Heart right ventricle (tissue), 16 donors: ENCODE results near the gene IGFLR1. TPM values are rescaled to one million over a fixed set of nuclear protein-coding genes. Genes with fewer than 3 reads are reported as not detected.
A peak's percentile ranks its signal among the peaks of the same experiment; 100 is the strongest.

Source experiments
- ATAC-seq, 8 donors: fragments of 200-7000 bp; cut with Tn5 transposase; one replicate each; pipeline ENCODE4 v1.9.1; 2020; ENCODE audit warnings: mild to moderate bottlenecking in 8 of 8, moderate library complexity in 8 of 8, moderate number of reproducible peaks in 1 of 8
- DNase-seq, 2 donors: peaks; one replicate each; pipeline ENCODE4 v3.0.0-alpha.2; 2020
- H3K27ac ChIP-seq, 10 donors: fragments of 200-600 bp; sonication (generic) in 2 of 10; one replicate each; pipeline versions ENCODE4 v1.5.0 to v1.8.0; 2020 to 2022; ENCODE audit warnings: mild to moderate bottlenecking in 3 of 10
- H3K27me3 ChIP-seq, 7 donors: fragments of 200-600 bp; one replicate each; pipeline ENCODE4 v1.8.0; 2021 to 2022; ENCODE audit warnings: mild to moderate bottlenecking in 2 of 7
- H3K36me3 ChIP-seq, 9 donors: fragments of 200-600 bp; sonication (generic) in 1 of 9; one replicate each; pipeline versions ENCODE4 v1.5.0 to v1.8.0; 2020 to 2022; ENCODE audit warnings: mild to moderate bottlenecking in 2 of 9
- H3K4me1 ChIP-seq, 9 donors: fragments of 200-600 bp; sonication (generic) in 1 of 9; one replicate each; pipeline versions ENCODE4 v1.5.0 to v1.8.0; 2020 to 2022; ENCODE audit warnings: mild to moderate bottlenecking in 4 of 9
- H3K4me3 ChIP-seq, 10 donors: fragments of 200-600 bp; sonication (generic) in 2 of 10; one replicate each; pipeline versions ENCODE4 v1.5.0 to v1.8.0; 2020 to 2022; ENCODE audit warnings: mild to moderate bottlenecking in 7 of 10, moderate library complexity in 2 of 10
- H3K9me3 ChIP-seq, 11 donors: fragments of 200-600 bp in 10 of 11; sonication (generic) in 2 of 11; one replicate each; pipeline versions ENCODE4 v1.5.0 to v1.8.0; 2013 to 2022; ENCODE audit warnings: mild to moderate bottlenecking in 2 of 11, control low read depth in 1 of 11, moderate library complexity in 1 of 11
- WGBS, 2 donors: extraction: QIAGEN DNeasy Blood & Tissue Kit; methylation state at CpG; one replicate each; pipeline ENCODE4 v1.1.7; 2013; ENCODE audit warnings: inconsistent platforms in 1 of 2; 5-methylcytosine and 5-hydroxymethylcytosine counted together
- intact Hi-C, 10 donors: fragments of 100-400 bp; cut with DNase I; formaldehyde crosslinking; loops; one replicate each; pipeline versions ENCODE4 v1.11.1 to v1.14.2; 2022
- polyA plus RNA-seq, 2 donors: library from polyadenylated mRNA; stranded (reverse); fragments of 200-250 nt; gene quantifications; one replicate each; pipeline ENCODE4 v1.2.3, GENCODE V29; 2013
- total RNA-seq, 10 donors: library from RNA; stranded (reverse); fragmentation: NEBNext Ultra II Directional in 3 of 10; extraction: Animal tissue kit (Norgen Biotek cat#: 25700) in 3 of 10; gene quantifications; one replicate each; pipeline versions ENCODE4 v1.2.1 to v1.2.4, GENCODE V29; 2021 to 2023
- TF ChIP-seq, protein P1 (sequence below), 9 donors: fragments of 200-600 bp; sonication (generic) in 2 of 9; IDR thresholded peaks; one replicate each; pipeline versions ENCODE4 v1.5.0 to v1.8.0; 2021 to 2022; ENCODE audit warnings: antibody characterized with exemption in 9 of 9, mild to moderate bottlenecking in 5 of 9, moderate library complexity in 1 of 9
- donor health status: Arrhythmogenic right ventricular cardiomyopathy.
- donor health status: ischemic (EF 13 %, LVEDD 7.1; RV severe dilation, severe dysfunction).
- donor health status: healthy with polysubstance abuse.
- donor health status: DM: no; HTN: yes; CAD: no.
- donor health status: DM: no; HTN: no; CAD: no.
- donor health status: ischemic (EF 25% LVEDD 6.9; RV normal size, moderate dysfunction).
- donor health status: ischemic (EF 25% LVEDD 5.7; RV mildly dilated, moderate dysfunction).
- donor health status: healthy.
- donor health status: DM: yes; HTN: yes; CAD: no.
- donor health status: Ischemic cardiomyopathy.
- donor health status: ischemic (EF 35%, LVEDD 5.7; RV mildly dilated, moderate dysfunction).
- donor health status: nonischemic (EF 11% LVEDD 7.7; RV severe dilation, severe dysfunction).
- donor health status: DM: yes; HTN: yes; CAD: no.
- donor health status: PGD.
- donor health status: ischemic (EF 29% LVEDD 5.4; RV normal size, mild dysfunction).
- donor health status: nonischemic (EF 23%, LVEDD 6.1; RV moderate dilation, normal function).

IGFLR1 gene
- total and polyA plus RNA-seq, 12 donors = 1.1 to 17.1 (median 2.5) TPM

DNA sequence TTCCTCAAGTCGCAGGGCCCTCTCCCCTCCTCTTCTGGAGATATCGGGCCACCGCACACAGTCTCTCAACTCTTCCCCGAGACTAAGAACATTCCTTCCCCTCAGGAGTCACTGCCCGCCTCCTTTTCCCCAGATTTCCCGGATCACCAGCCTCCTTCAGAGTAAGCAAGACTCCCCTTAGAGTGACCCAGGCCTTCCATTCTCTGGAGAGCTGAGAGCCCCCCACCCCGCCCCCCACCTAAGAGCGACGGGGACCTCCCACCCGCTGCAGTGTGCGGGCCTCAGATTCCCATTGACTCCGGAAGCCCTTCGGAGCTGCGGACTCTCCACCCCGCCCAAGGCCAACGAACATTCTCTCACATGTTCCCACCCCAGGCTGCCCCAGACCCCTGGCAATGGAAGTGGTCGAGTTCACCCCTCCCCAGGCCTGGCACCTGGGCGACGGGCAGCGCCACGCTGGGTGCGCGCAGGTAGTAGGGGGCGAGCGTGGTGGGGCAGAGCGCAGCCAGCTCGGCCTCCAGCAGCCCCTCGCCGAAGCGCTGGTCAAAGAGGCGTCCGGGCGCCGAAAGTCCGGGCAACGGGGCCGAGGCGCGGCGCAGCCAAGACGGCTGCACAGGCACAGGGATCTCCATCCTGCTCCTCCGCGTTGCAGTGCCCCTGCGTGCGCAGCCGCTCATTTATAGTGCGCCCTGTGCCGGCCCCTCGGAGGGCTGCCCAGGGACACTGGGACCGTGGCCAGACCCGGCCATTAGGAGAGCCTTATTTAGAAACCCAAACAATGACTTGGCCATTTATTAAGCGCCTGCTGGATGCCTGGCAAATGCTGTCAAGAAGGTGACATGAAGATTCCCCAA is 14.4 kb upstream of the IGFLR1 start, which contains the start of gene HSPB6:
Gene HSPB6 (minus strand): TSS at position 653 of the 854 bp plus-strand sequence. CDS start 21 bp downstream, at position 632.
- DNase-seq = peak; percentile 76 to 82
- intact Hi-C loops = loop anchor here in 2 of 10 donors (1.0 to 5.0 kb wide), 2 partner anchors 8 to 176 kb away; partner anchors contain the start of gene LIN37 (in 1 of the 2)
- TF ChIP-seq, protein P1, sequence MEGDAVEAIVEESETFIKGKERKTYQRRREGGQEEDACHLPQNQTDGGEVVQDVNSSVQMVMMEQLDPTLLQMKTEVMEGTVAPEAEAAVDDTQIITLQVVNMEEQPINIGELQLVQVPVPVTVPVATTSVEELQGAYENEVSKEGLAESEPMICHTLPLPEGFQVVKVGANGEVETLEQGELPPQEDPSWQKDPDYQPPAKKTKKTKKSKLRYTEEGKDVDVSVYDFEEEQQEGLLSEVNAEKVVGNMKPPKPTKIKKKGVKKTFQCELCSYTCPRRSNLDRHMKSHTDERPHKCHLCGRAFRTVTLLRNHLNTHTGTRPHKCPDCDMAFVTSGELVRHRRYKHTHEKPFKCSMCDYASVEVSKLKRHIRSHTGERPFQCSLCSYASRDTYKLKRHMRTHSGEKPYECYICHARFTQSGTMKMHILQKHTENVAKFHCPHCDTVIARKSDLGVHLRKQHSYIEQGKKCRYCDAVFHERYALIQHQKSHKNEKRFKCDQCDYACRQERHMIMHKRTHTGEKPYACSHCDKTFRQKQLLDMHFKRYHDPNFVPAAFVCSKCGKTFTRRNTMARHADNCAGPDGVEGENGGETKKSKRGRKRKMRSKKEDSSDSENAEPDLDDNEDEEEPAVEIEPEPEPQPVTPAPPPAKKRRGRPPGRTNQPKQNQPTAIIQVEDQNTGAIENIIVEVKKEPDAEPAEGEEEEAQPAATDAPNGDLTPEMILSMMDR (IDR thresholded peaks at IDR 0.05) = no peak
- Histone ChIP-seq H3K4me3 (peak within 1 kb of the TSS; percentile 56 to 99 (median 82)), H3K36me3 (peaks cover 0 to 48% (median 18%) of the 10 kb centered on the region in 9 donors), H3K27ac (peak within 1 kb of the TSS; percentile 88 to 99 (median 98)), H3K4me1 (peaks cover 4 to 61% (median 37%) of the 10 kb centered on the region in 9 donors), H3K9me3 (peaks cover 0 to 3% (median 0%) of the 10 kb centered on the region in 11 donors), H3K27me3 (peaks cover 0 to 15% (median 0%) of the 10 kb centered on the region in 7 donors)
- peak; percentile 17 to 63 (median 41) for ATAC-seq
- WGBS, 2 donors = 1 to 4% methylated on average over 52 of the region's 52 CpGs

DNA sequence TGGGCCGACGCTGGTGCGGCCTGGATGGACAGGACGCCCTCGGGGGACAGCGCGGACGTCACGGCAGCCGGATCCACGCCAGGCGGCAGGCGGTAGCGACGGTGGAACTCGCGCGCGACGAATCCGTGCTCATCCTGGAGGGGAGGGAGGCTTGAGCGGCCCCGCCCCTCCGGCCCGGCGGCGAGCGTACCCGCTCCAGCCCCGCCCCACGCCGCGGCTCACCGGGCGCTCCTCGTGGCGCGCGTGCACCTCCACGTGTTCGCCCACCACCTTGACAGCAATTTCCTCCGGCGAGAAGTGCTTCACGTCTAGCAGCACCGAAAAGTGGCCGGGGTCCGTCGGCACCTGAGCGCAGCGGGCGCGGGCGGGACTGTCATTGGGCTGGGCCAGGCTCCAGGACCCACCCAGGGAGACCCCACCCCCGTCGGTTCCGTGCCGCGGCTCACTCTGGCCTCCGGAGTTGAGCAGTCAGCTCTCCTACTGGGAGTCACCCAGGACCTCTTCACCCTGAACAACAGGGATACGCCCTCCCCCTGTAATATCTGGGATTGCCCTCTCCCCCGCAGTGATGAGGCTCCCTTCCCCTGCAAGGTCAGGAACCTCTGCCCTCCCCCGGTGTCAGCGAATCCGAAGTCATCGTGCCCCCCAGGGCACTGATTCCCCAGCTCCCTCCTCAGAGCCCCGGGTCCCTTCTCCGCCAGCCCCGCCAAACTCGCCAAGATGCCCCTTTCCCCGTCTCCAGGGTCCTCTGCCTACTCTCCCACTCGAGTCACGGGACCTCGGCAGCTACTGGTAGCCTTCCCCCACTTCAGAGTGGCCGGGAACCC is 13.5 kb upstream of the IGFLR1 start:
- intact Hi-C loops = loop anchor here in 1 of 10 donors (5.0 kb wide), 1 partner anchor 177 kb away; no protein-coding TSS in a partner anchor
- Histone ChIP-seq H3K36me3 (peaks cover 0 to 43% (median 18%) of the 10 kb centered on the region in 9 donors), H3K27ac (peak overlapping the region; percentile 88 to 99 (median 98)), H3K27me3 (peaks cover 0 to 15% (median 0%) of the 10 kb centered on the region in 7 donors), H3K9me3 (peaks cover 0 to under 1% (median 0%) of the 10 kb centered on the region in 11 donors), H3K4me3 (peak overlapping the region; percentile 56 to 99 (median 82)), H3K4me1 (peaks cover 4 to 59% (median 37%) of the 10 kb centered on the region in 9 donors)
- WGBS, 2 donors = 7 to 14% methylated on average over 68 to 74 of the region's 74 CpGs
- peak; percentile 18 to 50 (median 36) for ATAC-seq
- TF ChIP-seq, protein P1 (IDR thresholded peaks at IDR 0.05) = no peak
- DNase-seq = peak; percentile 88 to 93

DNA sequence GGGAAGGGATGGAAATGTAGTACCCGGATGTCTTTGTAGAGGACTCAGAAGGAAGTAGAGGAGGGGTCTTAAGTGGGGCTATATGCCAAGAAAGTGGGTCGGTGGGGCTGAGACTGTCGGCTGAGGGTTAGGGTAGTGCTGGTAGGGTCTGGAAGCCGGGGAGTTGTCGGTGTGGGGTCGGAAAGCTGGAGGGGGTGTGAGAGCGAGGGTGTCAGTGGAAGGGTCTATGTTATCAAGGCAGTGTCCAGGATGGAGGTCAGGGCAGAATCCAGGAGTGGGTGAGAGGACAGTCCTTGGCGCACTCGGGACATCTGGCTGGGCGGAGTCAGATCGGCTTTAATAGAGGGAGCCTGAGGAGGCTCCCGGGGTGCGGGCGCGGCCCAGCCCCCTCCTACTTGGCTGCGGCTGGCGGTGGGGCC is 12.9 kb upstream of the IGFLR1 start:
- Histone ChIP-seq H3K27me3 (peaks cover 0 to 15% (median 0%) of the 10 kb centered on the region in 7 donors), H3K4me3 (peak overlapping the region in 9 of 10 donors; percentile 71 to 99 (median 85)), H3K36me3 (peaks cover 0 to 36% (median 18%) of the 10 kb centered on the region in 9 donors), H3K4me1 (peaks cover 4 to 61% (median 40%) of the 10 kb centered on the region in 9 donors), H3K9me3 (no peaks in the 10 kb centered on the region), H3K27ac (peak overlapping the region; percentile 88 to 99 (median 98))
- DNase-seq (no peak), ATAC-seq (peak in 2 of 8 donors; percentile 2 to 27)
- WGBS, 2 donors = 33 to 39% methylated on average over 11 to 17 of the region's 17 CpGs
- intact Hi-C loops = loop anchor here in 1 of 10 donors (5.0 kb wide), 1 partner anchor 177 kb away; no protein-coding TSS in a partner anchor
- TF ChIP-seq, protein P1 (IDR thresholded peaks at IDR 0.05) = no peak
